CD4-positive, alpha-beta memory T cell (primary cell): Measurements from ENCODE around the gene SPTB. TPM values are rescaled to one million over a fixed set of nuclear protein-coding genes. Genes with fewer than 3 reads are reported as not detected.

Experiments
- CTCF ChIA-PET: fragments of 350-600 bp; sonication (Branson Sonifier 250); formaldehyde crosslinking; loops from one replicate; lab custom pipeline; 2021; ENCODE audit warnings: inconsistent platforms; ENCODE audit not compliant: partially characterized antibody; lab: Charles Lee
- POLR2A ChIA-PET: fragments of 350-600 bp; sonication (Branson Sonifier 250); formaldehyde crosslinking; loops from one replicate; lab custom pipeline; 2021; ENCODE audit not compliant: partially characterized antibody; lab: Charles Lee
- DNase-seq, 5 donors: peaks; one replicate each; pipeline versions ENCODE4 v3.0.0 to v3.0.0-alpha.2; 2020 to 2022; ENCODE audit warnings: mixed read lengths in 1 of 5
- H3K27ac ChIP-seq: one replicate; pipeline ENCODE4 v1.7.0; 2013; ENCODE audit warnings: low read depth, low read length
- H3K27me3 ChIP-seq: 2 replicates; pipeline ENCODE4 v1.7.0; 2013; ENCODE audit warnings: mild to moderate bottlenecking, low read length, moderate library complexity; ENCODE audit not compliant: insufficient read depth
- H3K36me3 ChIP-seq: 2 replicates; pipeline ENCODE4 v1.7.0; 2013; ENCODE audit warnings: mild to moderate bottlenecking, low read length, moderate library complexity; ENCODE audit not compliant: insufficient read depth
- H3K4me1 ChIP-seq: 2 replicates; pipeline ENCODE4 v1.7.0; 2013; ENCODE audit warnings: mild to moderate bottlenecking, low read length, moderate library complexity; ENCODE audit not compliant: insufficient read depth
- H3K4me3 ChIP-seq, 2 donors: one replicate each; pipeline ENCODE4 v1.7.0; 2013; ENCODE audit warnings: low read length in 2 of 2, mild to moderate bottlenecking in 1 of 2
- H3K9me3 ChIP-seq, 2 donors: one replicate each; pipeline ENCODE4 v1.7.0; 2013; ENCODE audit warnings: low read length in 2 of 2, control low read depth in 1 of 2; ENCODE audit not compliant: control insufficient read depth in 1 of 2
- H3K27ac Mint-ChIP-seq, 7 donors: one replicate each; pipeline ENCODE4 v1.8.0; 2020 to 2021; ENCODE audit warnings: mixed read lengths in 7 of 7, mild to moderate bottlenecking in 6 of 7, inconsistent platforms in 3 of 7, moderate library complexity in 3 of 7
- H3K27me3 Mint-ChIP-seq, 2 donors: one replicate each; pipeline ENCODE4 v1.8.0; 2020 to 2021; ENCODE audit warnings: mixed read lengths in 2 of 2
- H3K36me3 Mint-ChIP-seq, 2 donors: one replicate each; pipeline ENCODE4 v1.8.0; 2020 to 2021; ENCODE audit warnings: mixed read lengths in 2 of 2, inconsistent platforms in 1 of 2, mild to moderate bottlenecking in 1 of 2
- H3K4me1 Mint-ChIP-seq, 4 donors: one replicate each; pipeline ENCODE4 v1.8.0; 2020 to 2021; ENCODE audit warnings: mixed read lengths in 4 of 4, mild to moderate bottlenecking in 1 of 4
- H3K4me3 Mint-ChIP-seq, 8 donors: one replicate each; pipeline ENCODE4 v1.8.0; 2020 to 2021; ENCODE audit warnings: mixed read lengths in 8 of 8, mild to moderate bottlenecking in 7 of 8, moderate library complexity in 6 of 8, inconsistent platforms in 3 of 8
- H3K9me3 Mint-ChIP-seq, 8 donors: one replicate each; pipeline ENCODE4 v1.8.0; 2020 to 2021; ENCODE audit warnings: mixed read lengths in 8 of 8, mild to moderate bottlenecking in 5 of 8, inconsistent platforms in 3 of 8, moderate library complexity in 1 of 8
- intact Hi-C: fragments of 100-400 bp; cut with micrococcal nuclease; formaldehyde crosslinking; loops from one replicate; pipeline ENCODE4 v1.15.1; 2023
- polyA plus RNA-seq, 2 donors: library from polyadenylated mRNA; unstranded; fragments of 300-500 nt; fragmentation: Illumina TruSeq; gene quantifications; one replicate each; pipeline ENCODE4 v1.2.3, GENCODE V29; 2021
- total RNA-seq, 2 experiments: library from RNA; stranded (reverse); gene quantifications; one replicate each; pipeline ENCODE4 v1.2.3, GENCODE V29; 2021

Gene SPTB
- total and polyA plus RNA-seq, 4 experiments from 2014 or later, result 0.03 to 0.37 (median 0.09) TPM; not detected in 1

DNA sequence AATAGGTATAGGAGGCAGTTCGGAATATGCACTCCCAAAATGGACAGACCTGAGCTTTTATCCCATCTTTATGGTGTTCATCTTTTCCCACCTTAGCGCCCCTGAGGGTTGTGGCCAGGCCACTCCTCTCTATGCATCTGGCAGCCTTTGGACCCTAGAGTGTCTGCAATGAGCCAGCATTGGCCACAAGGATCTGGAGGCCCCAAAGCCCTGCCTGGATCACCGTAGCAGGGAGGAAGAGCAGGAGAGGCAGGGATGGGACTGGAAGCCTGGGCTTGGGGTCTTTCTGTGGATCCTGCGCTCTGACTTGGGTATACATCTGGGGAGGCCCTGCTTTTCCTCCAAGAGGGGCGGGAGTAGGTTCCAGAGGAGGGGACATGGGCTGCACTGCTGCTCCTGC is 123.0 kb downstream of the SPTB start:
- Histone ChIP-seq H3K27me3 (no peaks in the 10 kb centered on the region), H3K4me3 (no peak overlapping the region), H3K36me3 (no peaks in the 10 kb centered on the region), H3K9me3 (no peaks in the 10 kb centered on the region), H3K4me1 (peaks cover 83% of the 10 kb centered on the region), H3K27ac (peak overlapping the region; percentile 58)
- Mint-ChIP-seq H3K27ac (peak overlapping the region; percentile 85 to 98 (median 95)), H3K4me3 (peak overlapping the region in 7 of 8 donors; percentile 29 to 77 (median 50)), H3K27me3 (no peaks in the 10 kb centered on the region), H3K36me3 (no peaks in the 10 kb centered on the region), H3K9me3 (no peaks in the 10 kb centered on the region), H3K4me1 (peaks cover 53 to 88% (median 67%) of the 10 kb centered on the region in 4 donors)
- intact Hi-C loops, result loop anchor here (1.0 to 5.0 kb wide), 5 partner anchors 34 to 346 kb away; partner anchors contain the start of genes FNTB and MAX
- DNase-seq, result no peak
- POLR2A ChIA-PET, result interaction anchor here (0.6 to 9.1 kb wide), 15 partner anchors 8 to 253 kb away, joined by 3 to 108 read pairs (median 6); partner anchors contain the start of genes PLEKHG3 and ZBTB25
- CTCF ChIA-PET, result interaction anchor here (1.0 to 1.1 kb wide), 2 partner anchors 68 to 86 kb away, joined by 3 read pairs; no protein-coding TSS in a partner anchor

- Histone ChIP-seq H3K9me3 (no peaks in the 10 kb centered on the region), H3K27me3 (no peaks in the 10 kb centered on the region), H3K4me3 (no peak overlapping the region), H3K27ac (peak overlapping the region; percentile 58), H3K36me3 (no peaks in the 10 kb centered on the region), H3K4me1 (peaks cover 74% of the 10 kb centered on the region)
- Mint-ChIP-seq H3K9me3 (no peaks in the 10 kb centered on the region), H3K27me3 (no peaks in the 10 kb centered on the region), H3K4me1 (peaks cover 45 to 79% (median 59%) of the 10 kb centered on the region in 4 donors), H3K27ac (peak overlapping the region; percentile 85 to 98 (median 95)), H3K4me3 (peak overlapping the region; percentile 50 to 79 (median 72)), H3K36me3 (no peaks in the 10 kb centered on the region)
- intact Hi-C loops, result loop anchor here (1.0 to 5.0 kb wide), 5 partner anchors 34 to 346 kb away; partner anchors contain the start of genes FNTB and MAX
- DNase-seq, result peak; percentile 84 to 97 (median 89)
- ChIA-PET CTCF (interaction anchor here (1.0 to 1.1 kb wide), 2 partner anchors 67 to 85 kb away, joined by 3 read pairs; no protein-coding TSS in a partner anchor), POLR2A (interaction anchor here (0.7 to 9.1 kb wide), 14 partner anchors 9 to 252 kb away, joined by 3 to 108 read pairs (median 6); partner anchors contain the start of genes PLEKHG3 and ZBTB25)
These were observed 123.9 kb downstream of the SPTB start for GRCh38 chr14:64755781-64756221.

DNA sequence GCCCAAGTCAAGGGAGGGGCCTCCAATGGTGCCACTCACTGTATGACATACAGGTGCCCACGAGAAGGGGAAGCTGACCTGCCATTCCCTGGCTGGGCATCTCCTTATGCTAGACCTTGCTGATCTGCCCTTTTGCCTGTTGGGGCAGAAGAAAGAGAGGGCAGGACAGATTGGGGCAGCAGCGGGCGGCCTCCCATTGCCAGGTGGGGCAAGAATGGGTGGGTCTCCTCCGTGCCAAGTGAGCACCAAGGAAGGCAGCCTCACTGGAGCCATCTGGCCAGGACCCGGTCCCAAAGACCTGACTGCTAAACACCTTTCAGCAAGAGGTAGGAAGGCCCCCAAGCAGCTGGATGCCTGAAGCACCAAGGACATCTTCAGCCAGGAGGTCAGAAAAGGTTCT is 125.0 kb downstream of the SPTB start:
- Mint-ChIP-seq H3K9me3 (no peaks in the 10 kb centered on the region), H3K4me1 (peaks cover 36 to 71% (median 48%) of the 10 kb centered on the region in 4 donors), H3K36me3 (peaks cover 0 to 8% of the 10 kb centered on the region in 2 donors), H3K27ac (peak overlapping the region; percentile 85 to 98 (median 95)), H3K27me3 (no peaks in the 10 kb centered on the region), H3K4me3 (peak overlapping the region in 6 of 8 donors; percentile 50 to 79 (median 73))
- ChIA-PET CTCF (interaction anchor here (1.2 kb wide), 1 partner anchor 8 kb away, joined by 4 read pairs; no protein-coding TSS in a partner anchor), POLR2A (interaction anchor here (1.7 to 9.1 kb wide), 4 partner anchors 12 to 48 kb away, joined by 5 to 108 read pairs (median 14); partner anchors contain the start of gene PLEKHG3)
- Histone ChIP-seq H3K9me3 (no peaks in the 10 kb centered on the region), H3K27me3 (no peaks in the 10 kb centered on the region), H3K27ac (peak overlapping the region; percentile 58), H3K4me3 (no peak overlapping the region), H3K4me1 (peaks cover 62% of the 10 kb centered on the region), H3K36me3 (no peaks in the 10 kb centered on the region)
- DNase-seq, result no peak
- intact Hi-C loops, result loop anchor here (5.0 kb wide), 4 partner anchors 32 to 348 kb away; partner anchors contain the start of genes FNTB and MAX

GRCh38 chr14:64753999-64754398 is 125.7 kb downstream of the SPTB start:
- Mint-ChIP-seq H3K4me3 (no peak overlapping the region), H3K4me1 (peaks cover 34 to 66% (median 43%) of the 10 kb centered on the region in 4 donors), H3K9me3 (no peaks in the 10 kb centered on the region), H3K27ac (peak overlapping the region in 4 of 7 donors; percentile 19 to 91 (median 47)), H3K27me3 (no peaks in the 10 kb centered on the region), H3K36me3 (peaks cover 0 to 8% of the 10 kb centered on the region in 2 donors)
- H3K27ac ChIP-seq, result no peak overlapping the region
- DNase-seq, result peak in 1 of 5 donors; percentile 16
- no peaks in the 10 kb centered on the region for H3K9me3 ChIP-seq
- ChIA-PET POLR2A (interaction anchor here (2.7 to 9.1 kb wide), 3 partner anchors 26 to 47 kb away, joined by 10 to 108 read pairs (median 19); partner anchors contain the start of gene PLEKHG3), CTCF (no interaction called here)
- no peaks in the 10 kb centered on the region for H3K27me3 ChIP-seq
- no peak overlapping the region for H3K4me3 ChIP-seq
- peaks cover 56% of the 10 kb centered on the region for H3K4me1 ChIP-seq
- intact Hi-C loops, result no loop called here
- H3K36me3 ChIP-seq, result no peaks in the 10 kb centered on the region

GRCh38 chr14:64753374-64753773 is 126.3 kb downstream of the SPTB start:
- CTCF ChIA-PET, result interaction anchor here (1.1 kb wide), 1 partner anchor 9 kb away, joined by 6 read pairs; no protein-coding TSS in a partner anchor
- Mint-ChIP-seq H3K4me3 (no peak overlapping the region), H3K4me1 (peaks cover 29 to 59% (median 38%) of the 10 kb centered on the region in 4 donors), H3K9me3 (no peaks in the 10 kb centered on the region), H3K36me3 (peaks cover 0 to 8% of the 10 kb centered on the region in 2 donors), H3K27me3 (no peaks in the 10 kb centered on the region), H3K27ac (peak overlapping the region in 3 of 7 donors; percentile 19 to 60 (median 57))
- no peaks in the 10 kb centered on the region for H3K9me3 ChIP-seq
- H3K4me3 ChIP-seq, result no peak overlapping the region
- peaks cover 49% of the 10 kb centered on the region for H3K4me1 ChIP-seq
- H3K36me3 ChIP-seq, result no peaks in the 10 kb centered on the region
- no peaks in the 10 kb centered on the region for H3K27me3 ChIP-seq
- intact Hi-C loops, result no loop called here
- DNase-seq, result peak in 1 of 5 donors; percentile 12
- POLR2A ChIA-PET, result interaction anchor here (0.9 kb wide), 1 partner anchor 49 kb away, joined by 3 read pairs; the partner anchor contains the start of gene PLEKHG3
- no peak overlapping the region for H3K27ac ChIP-seq

DNA sequence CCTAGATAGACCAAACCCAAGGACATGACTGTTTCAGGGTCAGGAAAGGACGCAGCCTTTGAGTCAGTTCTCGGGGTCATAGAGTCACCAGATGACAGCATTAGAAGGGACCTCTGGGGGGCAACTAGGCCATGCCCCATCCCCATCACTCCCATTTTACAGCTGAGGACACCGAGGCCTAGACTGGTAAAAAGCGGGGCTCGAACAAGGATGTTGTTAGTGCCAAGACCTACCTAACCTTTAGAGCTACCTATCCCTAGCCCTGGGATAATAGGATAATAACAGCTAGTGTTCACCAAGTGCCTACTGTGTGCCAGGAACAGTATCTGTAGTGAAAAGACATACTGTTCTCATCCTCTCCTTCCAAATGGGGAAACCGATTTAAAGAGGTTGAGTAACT is 126.8 kb downstream of the SPTB start:
- Histone ChIP-seq H3K36me3 (no peaks in the 10 kb centered on the region), H3K4me3 (no peak overlapping the region), H3K4me1 (peaks cover 45% of the 10 kb centered on the region), H3K27ac (no peak overlapping the region), H3K27me3 (no peaks in the 10 kb centered on the region), H3K9me3 (no peaks in the 10 kb centered on the region)
- Mint-ChIP-seq H3K36me3 (peaks cover 0 to 8% of the 10 kb centered on the region in 2 donors), H3K27me3 (no peaks in the 10 kb centered on the region), H3K4me1 (peaks cover 26 to 55% (median 34%) of the 10 kb centered on the region in 4 donors), H3K9me3 (no peaks in the 10 kb centered on the region), H3K4me3 (no peak overlapping the region), H3K27ac (peak overlapping the region in 3 of 7 donors; percentile 19 to 60 (median 57))
- ChIA-PET POLR2A (interaction anchor here (0.9 kb wide), 1 partner anchor 49 kb away, joined by 3 read pairs; the partner anchor contains the start of gene PLEKHG3), CTCF (interaction anchor here (1.1 kb wide), 1 partner anchor 9 kb away, joined by 6 read pairs; no protein-coding TSS in a partner anchor)
- no peak for DNase-seq
- intact Hi-C loops, result no loop called here
